GM23338 (cell line): ENCODE data around the gene ZP2. TPM values are rescaled to one million over a fixed set of nuclear protein-coding genes. Genes with fewer than 3 reads are reported as not detected.

Experiments
- ATAC-seq: fragments of 200-7000 bp; cut with Tn5 transposase; 3 replicates; pipeline ENCODE4 v1.9.1; 2020
- DNase-seq: peaks from one replicate; pipeline ENCODE4 v3.0.0-alpha.2; 2015; ENCODE audit warnings: low spot score
- H2AFZ ChIP-seq: fragments of 200-600 bp; sonication (generic); 2 replicates; pipeline ENCODE4 v1.8.0; 2016; ENCODE audit warnings: antibody characterized with exemption, mild to moderate bottlenecking, moderate library complexity
- H3F3A ChIP-seq: fragments of 200-600 bp; sonication (generic); replicated peaks from 2 replicates; pipeline ENCODE4 v1.8.0; 2017; ENCODE audit warnings: antibody characterized with exemption, mixed run types, low read depth
- H3K27ac ChIP-seq: fragments of 200-600 bp; sonication (generic); 2 replicates; pipeline ENCODE4 v1.6.1; 2016; ENCODE audit warnings: low read depth
- H3K27me3 ChIP-seq: fragments of 200-600 bp; sonication (generic); 2 replicates; pipeline ENCODE4 v1.8.0; 2016; ENCODE audit warnings: mild to moderate bottlenecking, mixed run types, moderate library complexity; ENCODE audit not compliant: insufficient read depth
- H3K36me3 ChIP-seq: fragments of 200-600 bp; sonication (generic); 2 replicates; pipeline ENCODE4 v1.8.0; 2016; ENCODE audit warnings: mild to moderate bottlenecking; ENCODE audit not compliant: insufficient read depth
- H3K4me1 ChIP-seq: fragments of 200-600 bp; sonication (generic); 2 replicates; pipeline ENCODE4 v1.8.0; 2016; ENCODE audit warnings: mild to moderate bottlenecking, moderate library complexity; ENCODE audit not compliant: insufficient read depth
- H3K4me2 ChIP-seq: fragments of 200-600 bp; sonication (generic); 2 replicates; pipeline ENCODE4 v1.7.1; 2017; ENCODE audit warnings: mixed run types
- H3K4me3 ChIP-seq: fragments of 200-600 bp; sonication (generic); 2 replicates; pipeline ENCODE4 v1.6.1; 2016; ENCODE audit warnings: mixed run types
- H3K79me2 ChIP-seq: fragments of 200-600 bp; sonication (generic); replicated peaks from 2 replicates; pipeline ENCODE4 v1.8.0; 2017; ENCODE audit warnings: mild to moderate bottlenecking; ENCODE audit not compliant: insufficient read depth
- H3K9me2 ChIP-seq: fragments of 200-600 bp; sonication (generic); 2 replicates; pipeline ENCODE4 v1.8.0; 2017; ENCODE audit not compliant: insufficient read depth
- H4K20me1 ChIP-seq: fragments of 200-600 bp; sonication (generic); replicated peaks from 2 replicates; pipeline ENCODE4 v1.8.0; 2017; ENCODE audit warnings: mild to moderate bottlenecking; ENCODE audit not compliant: insufficient read depth
- H3K27ac Mint-ChIP-seq: 2 replicates; pipeline ENCODE4 v1.8.0; 2020; ENCODE audit warnings: inconsistent platforms, mild to moderate bottlenecking, moderate library complexity, mixed read lengths
- H3K27me3 Mint-ChIP-seq: 3 replicates; pipeline ENCODE4 v1.8.0; 2022; ENCODE audit warnings: low read depth, mild to moderate bottlenecking, moderate library complexity, mixed read lengths, inconsistent platforms; ENCODE audit not compliant: insufficient read depth, poor library complexity
- H3K36me3 Mint-ChIP-seq: 3 replicates; pipeline ENCODE4 v1.8.0; 2021; ENCODE audit warnings: low read depth, mild to moderate bottlenecking, inconsistent platforms, moderate library complexity, mixed read lengths
- H3K4me1 Mint-ChIP-seq: 3 replicates; pipeline ENCODE4 v1.8.0; 2020; ENCODE audit warnings: mild to moderate bottlenecking, inconsistent platforms, mixed read lengths
- H3K4me3 Mint-ChIP-seq: 3 replicates; pipeline ENCODE4 v1.8.0; 2021; ENCODE audit warnings: moderate library complexity, mild to moderate bottlenecking, inconsistent platforms, mixed read lengths
- H3K9me3 Mint-ChIP-seq: 3 replicates; pipeline ENCODE4 v1.8.0; 2020; ENCODE audit warnings: moderate library complexity, mild to moderate bottlenecking, inconsistent platforms, mixed read lengths
- EZH2 ChIP-seq: fragments of 200-600 bp; sonication (generic); IDR thresholded peaks from one replicate; pipeline ENCODE4 v1.8.0; 2017; ENCODE audit warnings: antibody characterized with exemption, mild to moderate bottlenecking, low read depth; ENCODE audit not compliant: unreplicated experiment
- EZH2phosphoT487 ChIP-seq: fragments of 200-600 bp; sonication (generic); IDR thresholded peaks from one replicate; pipeline ENCODE4 v1.8.1; 2018; ENCODE audit warnings: antibody characterized with exemption; ENCODE audit not compliant: unreplicated experiment
- JUNB ChIP-seq: IDR thresholded peaks from one replicate; pipeline ENCODE4 v1.6.1; 2016; ENCODE audit warnings: antibody characterized with exemption; ENCODE audit not compliant: unreplicated experiment
- NANOG ChIP-seq: IDR thresholded peaks from 2 replicates; pipeline ENCODE4 v1.6.1; 2016; ENCODE audit warnings: antibody characterized with exemption, borderline replicate concordance
- POLR2AphosphoS5 ChIP-seq: IDR thresholded peaks from 2 replicates; pipeline ENCODE4 v1.6.1; 2016; ENCODE audit warnings: antibody characterized with exemption, low read depth
- STAT1 ChIP-seq: IDR thresholded peaks from one replicate; pipeline ENCODE4 v1.6.1; 2016; ENCODE audit warnings: antibody characterized with exemption; ENCODE audit not compliant: unreplicated experiment
- ZNF114 ChIP-seq: fragments of 250-450 bp; sonication (Bioruptor Pico); IDR thresholded peaks from 2 replicates; pipeline ENCODE4 v1.5.0; 2020; ENCODE audit warnings: mild to moderate bottlenecking, moderate library complexity
- ZNF331 ChIP-seq: fragments of 250-450 bp; sonication (Bioruptor Pico); IDR thresholded peaks from 2 replicates; pipeline ENCODE4 v1.5.0; 2020; ENCODE audit warnings: low read depth, mild to moderate bottlenecking, moderate library complexity
- polyA plus RNA-seq: library from polyadenylated mRNA; unstranded; fragments of >200 nt; fragmentation: Nextera tagmentation; extraction: Ambion mirVana; gene quantifications from 2 replicates; pipeline ENCODE4 v1.2.1, GENCODE V29; 2016
- total RNA-seq: library from RNA; depleted of rRNA; stranded (reverse); fragments of >200 nt; shearing (Covaris generic); gene quantifications from 2 replicates; pipeline ENCODE4 v1.2.3, GENCODE V29; 2014
- TF ChIP-seq, protein P1 (sequence below): fragments of 250-450 bp; sonication (Bioruptor Pico); IDR thresholded peaks from 2 replicates; pipeline ENCODE4 v1.5.0; 2020; ENCODE audit warnings: mild to moderate bottlenecking, moderate library complexity
- TF ChIP-seq, protein P2 (sequence below): IDR thresholded peaks from 2 replicates; pipeline ENCODE4 v1.6.1; 2016; ENCODE audit warnings: antibody characterized with exemption

Gene ZP2
- total and polyA plus RNA-seq, 2 experiments from 2014 or later = not detected

DNA sequence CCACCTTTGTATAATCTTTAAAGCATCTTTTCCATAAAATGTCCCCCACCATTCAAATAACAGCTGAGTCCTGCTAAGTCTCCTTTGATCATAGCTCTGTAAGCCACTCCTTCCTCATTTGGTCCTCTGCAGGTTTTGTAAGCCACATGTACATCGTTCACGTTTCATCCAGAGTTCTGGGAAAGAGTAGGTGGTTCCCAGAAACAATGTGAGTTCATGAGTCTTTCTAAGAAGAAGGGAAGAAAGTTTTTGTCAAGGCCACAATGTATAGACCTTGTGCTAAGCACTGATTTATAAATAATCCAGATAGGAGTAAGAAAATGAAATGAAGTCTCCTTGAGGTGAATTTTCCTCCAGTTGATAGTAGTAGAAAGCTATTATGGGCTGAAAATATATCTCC, 13.4 kb upstream of the ZP2 start (continued):
- TF ChIP-seq, protein P1, sequence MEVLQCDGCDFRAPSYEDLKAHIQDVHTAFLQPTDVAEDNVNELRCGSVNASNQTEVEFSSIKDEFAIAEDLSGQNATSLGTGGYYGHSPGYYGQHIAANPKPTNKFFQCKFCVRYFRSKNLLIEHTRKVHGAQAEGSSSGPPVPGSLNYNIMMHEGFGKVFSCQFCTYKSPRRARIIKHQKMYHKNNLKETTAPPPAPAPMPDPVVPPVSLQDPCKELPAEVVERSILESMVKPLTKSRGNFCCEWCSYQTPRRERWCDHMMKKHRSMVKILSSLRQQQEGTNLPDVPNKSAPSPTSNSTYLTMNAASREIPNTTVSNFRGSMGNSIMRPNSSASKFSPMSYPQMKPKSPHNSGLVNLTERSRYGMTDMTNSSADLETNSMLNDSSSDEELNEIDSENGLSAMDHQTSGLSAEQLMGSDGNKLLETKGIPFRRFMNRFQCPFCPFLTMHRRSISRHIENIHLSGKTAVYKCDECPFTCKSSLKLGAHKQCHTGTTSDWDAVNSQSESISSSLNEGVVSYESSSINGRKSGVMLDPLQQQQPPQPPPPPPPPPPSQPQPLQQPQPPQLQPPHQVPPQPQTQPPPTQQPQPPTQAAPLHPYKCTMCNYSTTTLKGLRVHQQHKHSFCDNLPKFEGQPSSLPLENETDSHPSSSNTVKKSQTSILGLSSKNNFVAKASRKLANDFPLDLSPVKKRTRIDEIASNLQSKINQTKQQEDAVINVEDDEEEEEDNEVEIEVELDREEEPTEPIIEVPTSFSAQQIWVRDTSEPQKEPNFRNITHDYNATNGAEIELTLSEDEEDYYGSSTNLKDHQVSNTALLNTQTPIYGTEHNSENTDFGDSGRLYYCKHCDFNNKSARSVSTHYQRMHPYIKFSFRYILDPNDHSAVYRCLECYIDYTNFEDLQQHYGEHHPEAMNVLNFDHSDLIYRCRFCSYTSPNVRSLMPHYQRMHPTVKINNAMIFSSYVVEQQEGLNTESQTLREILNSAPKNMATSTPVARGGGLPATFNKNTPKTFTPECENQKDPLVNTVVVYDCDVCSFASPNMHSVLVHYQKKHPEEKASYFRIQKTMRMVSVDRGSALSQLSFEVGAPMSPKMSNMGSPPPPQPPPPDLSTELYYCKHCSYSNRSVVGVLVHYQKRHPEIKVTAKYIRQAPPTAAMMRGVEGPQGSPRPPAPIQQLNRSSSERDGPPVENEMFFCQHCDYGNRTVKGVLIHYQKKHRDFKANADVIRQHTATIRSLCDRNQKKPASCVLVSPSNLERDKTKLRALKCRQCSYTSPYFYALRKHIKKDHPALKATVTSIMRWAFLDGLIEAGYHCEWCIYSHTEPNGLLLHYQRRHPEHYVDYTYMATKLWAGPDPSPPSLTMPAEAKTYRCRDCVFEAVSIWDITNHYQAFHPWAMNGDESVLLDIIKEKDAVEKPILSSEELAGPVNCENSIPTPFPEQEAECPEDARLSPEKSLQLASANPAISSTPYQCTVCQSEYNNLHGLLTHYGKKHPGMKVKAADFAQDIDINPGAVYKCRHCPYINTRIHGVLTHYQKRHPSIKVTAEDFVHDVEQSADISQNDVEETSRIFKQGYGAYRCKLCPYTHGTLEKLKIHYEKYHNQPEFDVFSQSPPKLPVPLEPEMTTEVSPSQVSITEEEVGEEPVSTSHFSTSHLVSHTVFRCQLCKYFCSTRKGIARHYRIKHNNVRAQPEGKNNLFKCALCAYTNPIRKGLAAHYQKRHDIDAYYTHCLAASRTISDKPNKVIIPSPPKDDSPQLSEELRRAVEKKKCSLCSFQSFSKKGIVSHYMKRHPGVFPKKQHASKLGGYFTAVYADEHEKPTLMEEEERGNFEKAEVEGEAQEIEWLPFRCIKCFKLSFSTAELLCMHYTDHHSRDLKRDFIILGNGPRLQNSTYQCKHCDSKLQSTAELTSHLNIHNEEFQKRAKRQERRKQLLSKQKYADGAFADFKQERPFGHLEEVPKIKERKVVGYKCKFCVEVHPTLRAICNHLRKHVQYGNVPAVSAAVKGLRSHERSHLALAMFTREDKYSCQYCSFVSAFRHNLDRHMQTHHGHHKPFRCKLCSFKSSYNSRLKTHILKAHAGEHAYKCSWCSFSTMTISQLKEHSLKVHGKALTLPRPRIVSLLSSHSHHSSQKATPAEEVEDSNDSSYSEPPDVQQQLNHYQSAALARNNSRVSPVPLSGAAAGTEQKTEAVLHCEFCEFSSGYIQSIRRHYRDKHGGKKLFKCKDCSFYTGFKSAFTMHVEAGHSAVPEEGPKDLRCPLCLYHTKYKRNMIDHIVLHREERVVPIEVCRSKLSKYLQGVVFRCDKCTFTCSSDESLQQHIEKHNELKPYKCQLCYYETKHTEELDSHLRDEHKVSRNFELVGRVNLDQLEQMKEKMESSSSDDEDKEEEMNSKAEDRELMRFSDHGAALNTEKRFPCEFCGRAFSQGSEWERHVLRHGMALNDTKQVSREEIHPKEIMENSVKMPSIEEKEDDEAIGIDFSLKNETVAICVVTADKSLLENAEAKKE (CRISPR knock-in tag) = no peak

DNA sequence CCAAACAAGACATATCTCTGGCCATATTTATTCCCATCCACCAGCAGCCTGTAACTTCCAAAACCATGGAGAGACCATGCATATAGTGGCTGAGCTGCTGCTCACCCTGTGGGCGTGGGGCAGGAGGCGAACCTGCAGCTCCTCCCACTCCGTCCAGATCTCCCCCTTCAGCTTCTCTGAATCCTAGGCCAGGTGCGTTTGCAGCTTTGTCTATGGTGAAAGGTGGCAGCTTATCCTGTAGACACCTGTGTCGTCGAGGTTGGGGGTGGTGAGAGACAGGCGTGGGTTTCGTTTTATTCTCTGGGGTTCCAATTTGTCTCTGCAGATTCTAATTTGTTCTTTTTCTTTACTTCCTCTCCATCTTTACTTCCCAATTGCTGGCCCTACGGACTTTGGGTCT, 12.4 kb upstream of the ZP2 start:
- Histone ChIP-seq H3K36me3 (no peaks in the 10 kb centered on the region), H3K27me3 (no peaks in the 10 kb centered on the region), H3K4me2 (peak overlapping the region; percentile 67; the same call in 1 of the 2 replicates), H3K9me2 (0 out of 2 replicates have a peak, but pooled peaks cover 6% of the 10 kb centered on the region), H3K4me1 (peaks cover 36% of the 10 kb centered on the region), H2AFZ (no peak overlapping the region), H3F3A (no peaks in the 10 kb centered on the region), H3K4me3 (no peak overlapping the region), H4K20me1 (no peaks in the 10 kb centered on the region), H3K27ac (no peak overlapping the region), H3K79me2 (no peaks in the 10 kb centered on the region)
- peaks cover 38% of the 10 kb centered on the region for H3K4me1 Mint-ChIP-seq
- 0 out of 3 replicates have a peak, but pooled peaks cover 4% of the 10 kb centered on the region for H3K36me3 Mint-ChIP-seq
- ATAC-seq = peak; percentile 89
- H3K4me3 Mint-ChIP-seq = no peak overlapping the region
- no peak overlapping the region for H3K27ac Mint-ChIP-seq
- DNase-seq = peak; percentile 44
- H3K9me3 Mint-ChIP-seq = peaks cover 4% of the 10 kb centered on the region; the same call in 1 of the 3 replicates
- H3K27me3 Mint-ChIP-seq = peaks cover 5% of the 10 kb centered on the region
- TF ChIP-seq STAT1 (no peak), NANOG (no peak), EZH2phosphoT487 (no peak), ZNF331 (CRISPR knock-in tag) (no peak), POLR2AphosphoS5 (no peak), ZNF114 (CRISPR knock-in tag) (no peak), EZH2 (no peak), JUNB (no peak)
- TF ChIP-seq, protein P1 (CRISPR knock-in tag) = no peak
- TF ChIP-seq, protein P2, sequence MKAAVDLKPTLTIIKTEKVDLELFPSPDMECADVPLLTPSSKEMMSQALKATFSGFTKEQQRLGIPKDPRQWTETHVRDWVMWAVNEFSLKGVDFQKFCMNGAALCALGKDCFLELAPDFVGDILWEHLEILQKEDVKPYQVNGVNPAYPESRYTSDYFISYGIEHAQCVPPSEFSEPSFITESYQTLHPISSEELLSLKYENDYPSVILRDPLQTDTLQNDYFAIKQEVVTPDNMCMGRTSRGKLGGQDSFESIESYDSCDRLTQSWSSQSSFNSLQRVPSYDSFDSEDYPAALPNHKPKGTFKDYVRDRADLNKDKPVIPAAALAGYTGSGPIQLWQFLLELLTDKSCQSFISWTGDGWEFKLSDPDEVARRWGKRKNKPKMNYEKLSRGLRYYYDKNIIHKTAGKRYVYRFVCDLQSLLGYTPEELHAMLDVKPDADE = no peak
